ENCODE data around the gene ENTREP3. TPM values are rescaled to one million over a fixed set of nuclear protein-coding genes. Genes with fewer than 3 reads are reported as not detected.
"Not testable (repeated sequence)": the region's sequence is repeated elsewhere in the genome, so short reads cannot be mapped to it uniquely, and the experiment has no call there.

ENTREP3 gene
- total RNA-seq, 2 donors from 2014 or later, result 12.3 to 38.0 TPM

- no peak for DNase-seq (ENCODE audit: low spot score)
- no peak for ATAC-seq
- H3K9me3 Mint-ChIP-seq, result no peaks in the 10 kb centered on the region
- H3K27ac Mint-ChIP-seq, result peak overlapping the region in 1 of 2 donors; percentile 8
- H3K4me1 Mint-ChIP-seq (ENCODE audit: low read depth in 2 of 2), result peaks cover 15 to 32% of the 10 kb centered on the region in 2 donors
- peaks cover 8% of the 10 kb centered on the region for H3K36me3 Mint-ChIP-seq
- H3K4me3 Mint-ChIP-seq, result peak overlapping the region; percentile 78
- no peaks in the 10 kb centered on the region for H3K27me3 Mint-ChIP-seq
Observed at GRCh38 chr1:155253208-155253607, 2.1 kb downstream of the ENTREP3 start.

- Mint-ChIP-seq H3K27me3 (no peaks in the 10 kb centered on the region), H3K36me3 (no peaks in the 10 kb centered on the region), H3K4me1 (ENCODE audit: low read depth in 2 of 2) (peaks cover 15 to 29% of the 10 kb centered on the region in 2 donors), H3K9me3 (no peaks in the 10 kb centered on the region), H3K4me3 (no peak overlapping the region), H3K27ac (no peak overlapping the region)
- DNase-seq (ENCODE audit: low spot score) (no peak), ATAC-seq (no peak)
Observed at GRCh38 chr1:155251566-155251965, 3.7 kb downstream of the ENTREP3 start.

- H3K4me1 Mint-ChIP-seq (ENCODE audit: low read depth in 2 of 2), result peaks cover 19 to 34% of the 10 kb centered on the region in 2 donors
- peak overlapping the region in 1 of 2 donors; percentile 68 for H3K27ac Mint-ChIP-seq
- DNase-seq (ENCODE audit: low spot score), result peak; percentile 95
Observed at GRCh38 chr1:155250633-155251449, 4.4 kb downstream of the ENTREP3 start.

GRCh38 chr1:155250246-155250632 lies 5.0 kb downstream of the ENTREP3 start:
- H3K27me3 Mint-ChIP-seq, result no peaks in the 10 kb centered on the region
- peaks cover 21 to 30% of the 10 kb centered on the region in 2 donors for H3K4me1 Mint-ChIP-seq (ENCODE audit: low read depth in 2 of 2)
- no peak overlapping the region for H3K27ac Mint-ChIP-seq
- DNase-seq (ENCODE audit: low spot score), result no peak
- no peaks in the 10 kb centered on the region for H3K36me3 Mint-ChIP-seq
- H3K4me3 Mint-ChIP-seq, result peak overlapping the region; percentile 45
- ATAC-seq, result peak; percentile 24 to 37
- H3K9me3 Mint-ChIP-seq, result no peaks in the 10 kb centered on the region

More at GRCh38 chr1:155250633-155251449, 4.4 kb downstream of the ENTREP3 start:
- ATAC-seq, result peak; percentile 96 to 97
- H3K9me3 Mint-ChIP-seq, result no peaks in the 10 kb centered on the region
- H3K4me3 Mint-ChIP-seq, result peak overlapping the region; percentile 45
- H3K36me3 Mint-ChIP-seq, result no peaks in the 10 kb centered on the region
- H3K27me3 Mint-ChIP-seq, result no peaks in the 10 kb centered on the region

GRCh38 chr1:155247667-155248553 lies 7.4 kb downstream of the ENTREP3 start:
- H3K27me3 Mint-ChIP-seq, result no peaks in the 10 kb centered on the region
- ATAC-seq, result no peak
- peaks cover 6% of the 10 kb centered on the region for H3K36me3 Mint-ChIP-seq
- no peak overlapping the region for H3K4me3 Mint-ChIP-seq
- no peak overlapping the region for H3K27ac Mint-ChIP-seq
- H3K4me1 Mint-ChIP-seq (ENCODE audit: low read depth in 2 of 2), result peaks cover 28 to 30% of the 10 kb centered on the region in 2 donors
- DNase-seq (ENCODE audit: low spot score), result no peak
- H3K9me3 Mint-ChIP-seq, result peaks cover 3% of the 10 kb centered on the region

- H3K36me3 Mint-ChIP-seq; H3K4me3 Mint-ChIP-seq; H3K27me3 Mint-ChIP-seq; ATAC-seq; H3K9me3 Mint-ChIP-seq; DNase-seq (ENCODE audit: low spot score): not testable (repeated sequence)
- Mint-ChIP-seq H3K4me1 (ENCODE audit: low read depth in 2 of 2) (peaks cover 28 to 30% of the 10 kb centered on the region in 2 donors), H3K27ac (peak overlapping the region; percentile 69 to 88)
Observed at GRCh38 chr1:155246796-155247195, 8.5 kb downstream of the ENTREP3 start.

- no peak for DNase-seq (ENCODE audit: low spot score)
- no peak for ATAC-seq
- Mint-ChIP-seq H3K4me3 (peak overlapping the region; percentile 79), H3K27ac (peak overlapping the region; percentile 88 to 94), H3K9me3 (peaks cover 3% of the 10 kb centered on the region), H3K4me1 (ENCODE audit: low read depth in 2 of 2) (peaks cover 37 to 38% of the 10 kb centered on the region in 2 donors), H3K27me3 (no peaks in the 10 kb centered on the region), H3K36me3 (peaks cover 6% of the 10 kb centered on the region)
Observed at GRCh38 chr1:155245163-155245524, 10.1 kb downstream of the ENTREP3 start.

GRCh38 chr1:155244368-155245162 lies 10.7 kb downstream of the ENTREP3 start:
- H3K27ac Mint-ChIP-seq, result peak overlapping the region; percentile 88 to 94
- no peaks in the 10 kb centered on the region for H3K27me3 Mint-ChIP-seq
- H3K36me3 Mint-ChIP-seq, result peaks cover 6% of the 10 kb centered on the region
- DNase-seq (ENCODE audit: low spot score) (peak; percentile 98), ATAC-seq (peak; percentile 98)
- peak overlapping the region; percentile 79 for H3K4me3 Mint-ChIP-seq
- H3K9me3 Mint-ChIP-seq, result peaks cover 3% of the 10 kb centered on the region
- H3K4me1 Mint-ChIP-seq (ENCODE audit: low read depth in 2 of 2), result peaks cover 37 to 38% of the 10 kb centered on the region in 2 donors

GRCh38 chr1:155242805-155243358 lies 12.4 kb downstream of the ENTREP3 start:
- Mint-ChIP-seq H3K36me3 (peaks cover 6% of the 10 kb centered on the region), H3K27ac (peak overlapping the region; percentile 19 to 88), H3K9me3 (peaks cover 3% of the 10 kb centered on the region), H3K27me3 (no peaks in the 10 kb centered on the region), H3K4me1 (ENCODE audit: low read depth in 2 of 2) (peaks cover 37 to 38% of the 10 kb centered on the region in 2 donors), H3K4me3 (peak overlapping the region; percentile 79)
- no peak for ATAC-seq
- no peak for DNase-seq (ENCODE audit: low spot score)

- ATAC-seq (no peak), DNase-seq (ENCODE audit: low spot score) (no peak)
- H3K27ac Mint-ChIP-seq, result peak overlapping the region; percentile 76 to 98
- no peaks in the 10 kb centered on the region for H3K27me3 Mint-ChIP-seq
- H3K4me3 Mint-ChIP-seq, result peak overlapping the region; percentile 95
- peaks cover 37 to 39% of the 10 kb centered on the region in 2 donors for H3K4me1 Mint-ChIP-seq (ENCODE audit: low read depth in 2 of 2)
- H3K36me3 Mint-ChIP-seq, result peaks cover 6% of the 10 kb centered on the region
- peaks cover 3% of the 10 kb centered on the region for H3K9me3 Mint-ChIP-seq
Observed at GRCh38 chr1:155241841-155242264, 13.4 kb downstream of the ENTREP3 start.

- H3K27ac Mint-ChIP-seq, result peak overlapping the region; percentile 76 to 98
- H3K27me3 Mint-ChIP-seq, result no peaks in the 10 kb centered on the region
- DNase-seq (ENCODE audit: low spot score) (peak; percentile 82), ATAC-seq (peak; percentile 35 to 64)
- H3K36me3 Mint-ChIP-seq, result peaks cover 6% of the 10 kb centered on the region
- H3K9me3 Mint-ChIP-seq, result peaks cover 3% of the 10 kb centered on the region
- peaks cover 37 to 45% of the 10 kb centered on the region in 2 donors for H3K4me1 Mint-ChIP-seq (ENCODE audit: low read depth in 2 of 2)
- H3K4me3 Mint-ChIP-seq, result peak overlapping the region; percentile 95
Observed at GRCh38 chr1:155241069-155241679, 14.1 kb downstream of the ENTREP3 start.

GRCh38 chr1:155236451-155236850 lies 18.8 kb downstream of the ENTREP3 start:
- no peaks in the 10 kb centered on the region for H3K9me3 Mint-ChIP-seq
- H3K36me3 Mint-ChIP-seq, result no peaks in the 10 kb centered on the region
- no peak for DNase-seq (ENCODE audit: low spot score)
- H3K4me3 Mint-ChIP-seq, result no peak overlapping the region
- H3K27me3 Mint-ChIP-seq, result no peaks in the 10 kb centered on the region
- ATAC-seq, result no peak
- peak overlapping the region; percentile 20 to 28 for H3K27ac Mint-ChIP-seq
- H3K4me1 Mint-ChIP-seq (ENCODE audit: low read depth in 2 of 2), result peaks cover 20 to 21% of the 10 kb centered on the region in 2 donors
